Stimulated activated naive B cell treated with anti-CD40 and anti-IgM and Interleukin-4, amounts not matched to agents 10 μg/mL and 1 μg/mL and 100 μg/mL, for 72 hours (primary cell): ENCODE results near the gene TUBAL3.

Source experiments
- ATAC-seq, 2 donors: fragments of 150-1000 bp; cut with Tn5 transposase; replicated peaks; 2 replicates each; pipeline ENCODE4 v1.10.0; 2021; ENCODE audit warnings: moderate library complexity in 1 of 2
- DNase-seq: peaks from one replicate; pipeline ENCODE4 v3.0.0; 2021
- H3K27ac Mint-ChIP-seq: one replicate; pipeline ENCODE4 v1.8.0; 2022; ENCODE audit warnings: mild to moderate bottlenecking, mixed read lengths
- H3K27me3 Mint-ChIP-seq, 2 donors: one replicate each; pipeline ENCODE4 v1.8.0; 2022; ENCODE audit warnings: mixed read lengths in 2 of 2
- H3K36me3 Mint-ChIP-seq, 2 donors: one replicate each; pipeline ENCODE4 v1.8.0; 2022; ENCODE audit warnings: mixed read lengths in 2 of 2, mild to moderate bottlenecking in 1 of 2
- H3K4me1 Mint-ChIP-seq, 2 donors: one replicate each; pipeline ENCODE4 v1.8.0; 2022; ENCODE audit warnings: mixed read lengths in 2 of 2, mild to moderate bottlenecking in 1 of 2
- H3K4me3 Mint-ChIP-seq, 2 donors: one replicate each; pipeline ENCODE4 v1.8.0; 2022; ENCODE audit warnings: mild to moderate bottlenecking in 2 of 2, mixed read lengths in 2 of 2, moderate library complexity in 1 of 2
- H3K9me3 Mint-ChIP-seq, 2 donors: one replicate each; pipeline ENCODE4 v1.8.0; 2022; ENCODE audit warnings: mixed read lengths in 2 of 2, mild to moderate bottlenecking in 1 of 2

Gene TUBAL3

DNA sequence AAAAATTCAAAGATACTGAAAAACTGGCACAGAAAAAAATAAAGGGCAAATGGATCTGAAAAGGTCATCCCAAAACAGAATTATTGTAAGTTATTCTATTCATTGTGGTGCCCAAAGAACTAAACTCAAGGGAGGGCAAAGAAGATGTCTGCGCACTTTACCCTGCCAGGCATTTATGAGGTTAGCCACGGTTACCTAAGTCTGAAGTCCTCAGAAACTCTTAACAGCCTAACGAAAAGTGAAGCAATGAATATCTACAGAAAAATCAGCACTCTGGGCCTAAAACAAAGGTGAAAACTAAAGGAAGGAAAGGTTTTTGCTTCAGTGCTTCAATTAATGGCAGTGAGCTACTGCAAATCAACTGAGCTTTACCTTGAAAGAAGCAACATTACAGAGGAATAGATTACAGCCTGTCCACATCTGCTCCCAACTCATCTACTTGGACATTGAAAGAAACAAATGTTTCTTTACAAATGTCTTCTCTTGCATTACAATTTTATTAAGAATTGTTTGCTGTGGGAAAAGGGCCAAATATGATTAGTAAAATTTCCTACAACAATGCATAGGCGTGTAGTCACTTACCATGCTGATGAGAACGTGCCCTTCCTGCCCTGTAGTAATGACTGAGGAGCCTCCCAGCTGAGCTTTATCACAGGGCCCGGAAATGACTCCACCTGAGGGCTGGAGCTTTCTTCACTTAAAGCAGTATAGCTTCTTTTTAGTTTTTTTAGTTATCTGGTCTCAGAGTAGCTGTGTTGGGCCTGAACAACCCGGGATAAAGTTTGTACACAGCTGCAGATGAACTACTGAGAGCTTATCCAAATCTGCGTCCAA lies at the start of gene TUBAL3:
Gene TUBAL3, minus strand, starts transcription at position 621 of the 834 bp plus-strand sequence. Its CDS starts 36 bp downstream, at position 585.
- ATAC-seq (no peak), DNase-seq (no peak)
- H3K36me3 Mint-ChIP-seq: no peaks in the 10 kb centered on the region
- H3K4me1 Mint-ChIP-seq: no peaks in the 10 kb centered on the region
- H3K9me3 Mint-ChIP-seq: peaks cover 0 to 1% of the 10 kb centered on the region in 2 donors
- H3K4me3 Mint-ChIP-seq: no peak within 1 kb of the TSS
- no peak within 1 kb of the TSS for H3K27ac Mint-ChIP-seq
- peaks cover 7 to 12% of the 10 kb centered on the region in 2 donors for H3K27me3 Mint-ChIP-seq

DNA sequence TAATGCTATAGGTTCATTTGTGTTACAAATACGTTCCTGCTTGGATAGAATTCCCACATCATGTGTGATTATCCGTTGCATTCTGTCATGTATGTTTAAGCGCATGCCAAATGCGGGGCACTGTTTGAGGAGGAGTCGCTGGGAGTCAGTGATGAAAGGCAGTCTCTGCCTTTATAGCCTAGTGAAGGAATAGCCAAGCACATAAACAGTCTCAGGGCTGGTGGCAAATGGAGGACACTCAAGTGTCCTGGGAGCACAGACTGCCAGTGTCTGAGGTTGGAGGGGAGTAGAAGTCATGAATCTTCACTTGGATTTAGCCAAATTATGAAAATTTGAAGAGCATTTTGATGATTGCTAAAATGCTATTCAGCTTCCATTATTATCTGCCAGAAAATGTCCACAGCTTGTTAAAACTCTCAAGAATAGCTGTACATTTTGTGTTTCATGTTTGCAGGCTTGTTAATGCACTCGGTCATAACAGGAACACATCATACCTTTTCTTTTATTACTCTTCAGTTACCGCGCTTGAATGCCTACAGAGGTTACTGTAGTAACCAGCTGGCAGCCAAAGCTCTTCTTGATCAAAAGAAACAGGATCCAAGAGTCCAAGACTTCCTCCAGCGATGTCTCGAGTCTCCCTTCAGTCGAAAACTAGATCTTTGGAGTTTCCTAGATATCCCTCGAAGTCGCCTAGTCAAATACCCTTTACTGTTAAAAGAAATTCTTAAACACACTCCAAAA lies 49.3 kb upstream of the TUBAL3 start:
- ATAC-seq: peak in 1 of 2 donors; percentile 27
- Mint-ChIP-seq H3K9me3 (no peaks in the 10 kb centered on the region), H3K27ac (no peak overlapping the region), H3K4me1 (peaks cover 0 to 3% of the 10 kb centered on the region in 2 donors), H3K27me3 (no peaks in the 10 kb centered on the region), H3K4me3 (no peak overlapping the region), H3K36me3 (peaks cover 21 to 43% of the 10 kb centered on the region in 2 donors)
- no peak for DNase-seq

DNA sequence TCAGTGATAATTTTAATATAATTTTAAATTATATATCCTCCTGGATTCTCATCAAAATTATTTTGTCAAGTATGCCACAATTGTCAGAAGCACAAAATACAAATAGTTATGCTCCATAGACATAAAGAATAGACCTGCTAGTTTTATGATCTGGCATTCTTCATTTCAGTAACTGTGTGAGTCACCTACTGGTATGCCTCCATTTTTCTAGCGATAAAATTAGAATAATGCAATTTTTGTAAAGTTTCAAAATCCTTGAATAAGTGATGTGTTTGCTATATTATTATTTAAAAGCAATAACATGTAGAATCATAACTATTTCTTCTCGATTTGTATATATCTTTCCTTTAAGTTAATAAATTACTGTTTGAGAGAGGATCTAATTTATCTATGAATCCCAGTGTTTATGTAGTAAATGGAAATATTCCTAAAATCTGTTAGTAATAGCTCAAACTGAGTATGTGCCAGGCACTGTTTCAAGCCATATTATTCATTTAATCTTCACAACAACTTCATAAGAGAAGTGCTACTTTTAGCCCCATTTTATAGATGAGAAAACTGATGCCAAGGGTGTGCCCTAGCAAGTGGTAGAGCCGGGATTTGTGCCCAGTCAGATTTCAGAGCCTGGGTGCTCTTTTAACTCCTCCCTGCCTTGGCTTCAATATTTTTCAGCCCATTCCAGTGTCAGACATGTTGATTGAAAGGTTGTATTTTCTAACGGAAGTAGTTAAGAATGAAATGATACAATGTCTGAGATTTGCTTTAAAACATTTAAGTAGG lies 46.2 kb upstream of the TUBAL3 start:
- peaks cover 12% of the 10 kb centered on the region in 2 donors for H3K4me1 Mint-ChIP-seq
- no peak for ATAC-seq
- no peaks in the 10 kb centered on the region for H3K27me3 Mint-ChIP-seq
- peaks cover 14 to 26% of the 10 kb centered on the region in 2 donors for H3K36me3 Mint-ChIP-seq
- no peak for DNase-seq
- no peak overlapping the region for H3K4me3 Mint-ChIP-seq
- H3K9me3 Mint-ChIP-seq: no peaks in the 10 kb centered on the region
- H3K27ac Mint-ChIP-seq: no peak overlapping the region

DNA sequence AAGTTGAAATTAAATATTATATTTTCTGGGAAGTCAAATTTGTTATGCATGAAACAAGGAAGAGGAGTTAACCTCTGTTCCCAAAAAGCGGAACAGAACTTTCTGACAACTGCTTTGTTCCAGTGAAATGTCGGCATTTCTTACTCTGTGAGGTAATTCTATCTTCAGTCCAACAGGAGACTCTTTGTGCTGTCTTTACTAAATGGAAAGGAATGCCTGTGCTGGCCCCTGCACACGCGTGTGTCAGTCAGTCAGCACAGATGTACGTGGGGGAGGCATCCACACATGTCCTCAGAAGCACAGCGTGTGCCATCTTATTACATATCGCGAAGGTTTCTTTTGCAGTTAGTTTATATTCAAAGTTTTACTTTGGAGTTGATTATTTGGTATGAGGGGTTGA lies 45.2 kb upstream of the TUBAL3 start:
- H3K9me3 Mint-ChIP-seq: no peaks in the 10 kb centered on the region
- H3K36me3 Mint-ChIP-seq: peaks cover 14 to 24% of the 10 kb centered on the region in 2 donors
- H3K27ac Mint-ChIP-seq: peak overlapping the region; percentile 17
- peaks cover 12 to 15% of the 10 kb centered on the region in 2 donors for H3K4me1 Mint-ChIP-seq
- DNase-seq: no peak
- peak overlapping the region; percentile 55 to 60 for H3K4me3 Mint-ChIP-seq
- H3K27me3 Mint-ChIP-seq: no peaks in the 10 kb centered on the region
- ATAC-seq: no peak

DNA sequence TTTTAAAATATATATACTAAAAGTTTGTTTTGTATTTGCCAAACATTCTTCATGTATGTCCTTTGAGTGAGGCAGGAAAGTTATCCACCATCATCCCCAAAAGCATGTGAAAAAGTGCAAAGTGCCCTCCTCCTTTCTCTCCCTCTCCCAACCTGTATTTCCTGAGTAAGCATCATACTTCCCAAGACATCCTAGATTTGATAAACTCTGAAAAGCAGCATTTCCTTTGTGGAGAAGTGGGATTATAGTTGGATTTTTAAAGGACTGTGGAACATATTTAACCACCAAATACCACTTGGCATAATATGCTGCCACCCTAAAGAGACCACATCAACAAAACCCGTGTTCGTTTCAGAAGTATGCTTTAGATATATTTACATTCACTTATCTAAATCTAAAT lies 44.6 kb upstream of the TUBAL3 start:
- Mint-ChIP-seq H3K36me3 (peaks cover 14 to 20% of the 10 kb centered on the region in 2 donors), H3K9me3 (no peaks in the 10 kb centered on the region), H3K27ac (no peak overlapping the region), H3K4me1 (peaks cover 14 to 21% of the 10 kb centered on the region in 2 donors), H3K4me3 (peak overlapping the region in 1 of 2 donors; percentile 17), H3K27me3 (no peaks in the 10 kb centered on the region)
- ATAC-seq: no peak
- DNase-seq: no peak

DNA sequence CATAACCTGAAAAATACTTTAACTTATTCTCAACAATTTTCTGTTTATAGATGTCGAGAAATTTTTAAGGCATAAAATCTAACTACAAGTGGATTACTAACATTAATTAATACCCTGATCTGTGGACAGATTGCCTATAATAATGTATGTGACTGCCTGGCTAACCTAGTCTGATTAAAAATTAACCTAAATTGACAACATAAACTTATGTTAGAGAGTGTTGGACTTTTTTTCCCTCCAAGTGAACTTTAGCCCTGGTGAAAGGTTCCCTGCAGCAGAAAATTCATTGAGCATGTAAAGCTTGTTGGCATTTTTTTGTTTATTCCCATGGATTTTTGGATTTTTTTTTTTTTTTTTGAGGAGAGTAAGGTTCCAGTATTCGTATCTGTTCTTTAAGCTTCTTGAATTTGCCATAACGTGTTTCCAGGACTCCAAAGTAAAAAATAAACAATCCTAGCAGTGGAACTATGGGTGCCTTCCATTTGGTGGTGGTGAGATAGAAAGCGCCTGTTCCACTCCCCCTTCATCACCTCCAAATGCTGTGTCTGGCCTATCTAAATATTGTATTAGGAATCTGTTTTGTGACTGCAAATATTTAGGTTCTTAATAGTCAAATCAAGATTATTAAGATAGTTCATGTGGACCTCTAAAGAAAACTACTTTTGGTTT lies 43.8 kb upstream of the TUBAL3 start:
- no peaks in the 10 kb centered on the region for H3K27me3 Mint-ChIP-seq
- H3K4me3 Mint-ChIP-seq: peak overlapping the region in 1 of 2 donors; percentile 30
- H3K36me3 Mint-ChIP-seq: peaks cover 11 to 12% of the 10 kb centered on the region in 2 donors
- DNase-seq (no peak), ATAC-seq (no peak)
- H3K27ac Mint-ChIP-seq: no peak overlapping the region
- H3K9me3 Mint-ChIP-seq: no peaks in the 10 kb centered on the region
- peaks cover 21 to 22% of the 10 kb centered on the region in 2 donors for H3K4me1 Mint-ChIP-seq

DNA sequence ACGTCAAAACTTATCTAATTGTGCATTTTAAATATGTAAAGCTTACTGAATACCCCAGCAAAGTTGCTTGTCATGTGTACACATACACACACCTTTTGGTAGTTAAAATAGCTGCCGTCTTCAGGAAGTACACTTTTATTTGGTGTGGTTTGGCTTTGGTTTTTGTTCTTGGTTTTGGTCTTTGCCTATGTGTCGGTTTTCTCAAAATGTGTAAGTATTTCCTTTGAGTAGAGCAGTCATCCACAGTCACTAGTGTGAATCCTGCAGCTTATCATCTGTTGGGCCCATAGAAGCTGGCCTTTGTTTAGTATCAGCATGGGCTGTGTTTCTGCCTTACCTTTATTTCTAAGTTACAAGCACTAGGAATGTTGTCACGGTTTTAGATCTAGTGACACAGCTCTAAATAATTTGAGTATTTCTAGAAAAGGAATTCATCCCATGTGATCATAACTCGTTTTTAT lies 43.0 kb upstream of the TUBAL3 start:
- Mint-ChIP-seq H3K4me1 (peaks cover 21 to 26% of the 10 kb centered on the region in 2 donors), H3K27me3 (no peaks in the 10 kb centered on the region), H3K9me3 (no peaks in the 10 kb centered on the region), H3K4me3 (peak overlapping the region; percentile 93 to 95), H3K36me3 (peaks cover 7% of the 10 kb centered on the region in 2 donors), H3K27ac (no peak overlapping the region)
- DNase-seq (peak; percentile 11), ATAC-seq (peak; percentile 61 to 65)

DNA sequence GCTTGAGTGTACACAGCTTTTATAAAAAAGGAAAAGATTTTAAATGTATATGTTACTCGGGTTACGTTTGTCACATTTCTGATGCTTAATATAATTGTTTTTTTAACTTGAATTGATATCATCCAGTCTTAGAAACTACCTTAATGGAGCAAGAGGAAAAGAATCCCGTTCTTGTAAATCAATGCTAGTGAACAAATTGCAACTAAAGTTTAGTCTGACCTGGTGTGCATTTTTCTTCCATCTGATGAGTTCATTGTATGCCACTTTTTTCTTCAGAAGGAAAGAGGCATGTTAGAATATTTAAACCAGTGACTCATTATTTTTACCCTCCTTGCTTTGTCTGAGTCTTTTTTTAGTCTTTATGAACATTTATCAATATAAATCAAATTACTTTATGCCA lies 42.4 kb upstream of the TUBAL3 start:
- ATAC-seq (no peak), DNase-seq (no peak)
- Mint-ChIP-seq H3K4me3 (peak overlapping the region; percentile 93 to 95), H3K36me3 (peaks cover 3 to 4% of the 10 kb centered on the region in 2 donors), H3K27me3 (no peaks in the 10 kb centered on the region), H3K4me1 (peaks cover 21 to 28% of the 10 kb centered on the region in 2 donors), H3K9me3 (no peaks in the 10 kb centered on the region), H3K27ac (no peak overlapping the region)

DNA sequence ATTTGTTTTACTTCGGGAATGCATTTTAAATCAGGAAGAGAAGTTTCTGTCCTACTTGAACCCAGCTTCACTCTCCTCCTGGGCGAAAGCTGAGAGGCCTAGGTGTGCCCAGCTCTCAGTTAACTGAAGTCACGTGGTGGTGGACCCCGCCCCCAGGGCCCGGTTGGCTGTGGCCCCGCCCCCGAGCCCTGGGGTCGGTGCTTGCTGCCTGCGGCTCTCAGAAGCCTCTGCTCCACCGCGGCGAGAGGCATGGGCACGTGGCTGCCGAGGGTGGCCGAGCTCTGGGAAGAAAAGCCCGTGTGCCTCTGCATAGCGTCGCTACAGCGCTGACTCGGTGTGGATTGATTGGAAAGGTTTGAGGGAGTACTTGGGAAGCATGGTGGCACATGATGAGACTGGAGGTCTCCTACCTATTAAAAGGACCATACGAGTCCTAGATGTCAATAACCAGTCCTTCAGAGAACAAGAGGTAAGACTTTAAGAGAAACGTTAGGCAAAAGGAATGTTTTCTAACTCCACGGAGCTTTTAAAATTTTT lies 41.8 kb upstream of the TUBAL3 start:
- DNase-seq (peak; percentile 81), ATAC-seq (peak; percentile 79 to 84)
- no peaks in the 10 kb centered on the region for H3K27me3 Mint-ChIP-seq
- H3K4me1 Mint-ChIP-seq: peaks cover 21 to 28% of the 10 kb centered on the region in 2 donors
- peak overlapping the region; percentile 65 for H3K27ac Mint-ChIP-seq
- no peaks in the 10 kb centered on the region for H3K9me3 Mint-ChIP-seq
- peak overlapping the region; percentile 93 to 95 for H3K4me3 Mint-ChIP-seq
- H3K36me3 Mint-ChIP-seq: peaks cover 0 to 3% of the 10 kb centered on the region in 2 donors

DNA sequence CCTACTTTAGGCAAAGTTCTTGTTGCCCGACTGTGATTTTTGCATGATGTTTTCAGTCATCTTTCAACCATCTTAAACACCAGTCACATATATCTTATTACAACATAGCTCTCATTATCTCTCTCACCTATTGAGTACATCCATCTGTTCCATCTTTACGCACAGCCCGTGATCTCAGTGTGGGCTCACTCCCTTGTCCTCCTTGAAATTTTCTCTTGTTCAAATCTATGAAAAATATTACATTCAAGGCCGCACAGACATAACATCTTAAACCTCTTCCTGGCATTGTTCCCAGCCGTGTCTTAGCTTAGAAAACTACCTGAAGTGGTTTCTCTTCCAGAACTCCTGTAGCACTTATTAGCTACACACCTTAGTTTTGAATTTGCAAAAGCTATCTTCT lies 40.4 kb upstream of the TUBAL3 start:
- ATAC-seq: no peak
- H3K4me1 Mint-ChIP-seq: peaks cover 21 to 28% of the 10 kb centered on the region in 2 donors
- H3K27me3 Mint-ChIP-seq: no peaks in the 10 kb centered on the region
- DNase-seq: no peak
- peaks cover 0 to 3% of the 10 kb centered on the region in 2 donors for H3K36me3 Mint-ChIP-seq
- no peak overlapping the region for H3K27ac Mint-ChIP-seq
- H3K4me3 Mint-ChIP-seq: no peak overlapping the region
- no peaks in the 10 kb centered on the region for H3K9me3 Mint-ChIP-seq

DNA sequence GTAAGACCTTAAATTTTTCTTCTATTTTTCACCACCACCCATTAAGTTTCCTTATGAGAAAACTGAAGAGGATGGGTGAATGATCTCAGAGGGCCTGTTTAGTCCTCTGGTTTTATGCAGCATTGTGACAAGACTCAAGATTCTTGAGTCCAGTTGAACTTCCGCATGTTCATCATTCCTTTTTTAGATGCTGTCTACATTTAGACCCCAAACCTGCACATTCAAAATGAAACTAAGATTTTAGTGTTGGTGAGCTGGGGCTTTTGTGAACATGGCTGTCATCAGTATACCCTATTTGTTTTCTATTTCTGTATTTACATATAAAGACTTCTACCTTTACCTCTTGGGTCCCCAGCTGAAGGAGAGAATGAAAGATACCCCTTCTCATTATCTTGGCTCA lies 38.8 kb upstream of the TUBAL3 start:
- no peak overlapping the region for H3K4me3 Mint-ChIP-seq
- H3K36me3 Mint-ChIP-seq: peaks cover 0 to 1% of the 10 kb centered on the region in 2 donors
- ATAC-seq (peak; percentile 76 to 79), DNase-seq (peak; percentile 23)
- peaks cover 21 to 24% of the 10 kb centered on the region in 2 donors for H3K4me1 Mint-ChIP-seq
- peak overlapping the region; percentile 28 for H3K27ac Mint-ChIP-seq
- H3K9me3 Mint-ChIP-seq: no peaks in the 10 kb centered on the region
- no peaks in the 10 kb centered on the region for H3K27me3 Mint-ChIP-seq

DNA sequence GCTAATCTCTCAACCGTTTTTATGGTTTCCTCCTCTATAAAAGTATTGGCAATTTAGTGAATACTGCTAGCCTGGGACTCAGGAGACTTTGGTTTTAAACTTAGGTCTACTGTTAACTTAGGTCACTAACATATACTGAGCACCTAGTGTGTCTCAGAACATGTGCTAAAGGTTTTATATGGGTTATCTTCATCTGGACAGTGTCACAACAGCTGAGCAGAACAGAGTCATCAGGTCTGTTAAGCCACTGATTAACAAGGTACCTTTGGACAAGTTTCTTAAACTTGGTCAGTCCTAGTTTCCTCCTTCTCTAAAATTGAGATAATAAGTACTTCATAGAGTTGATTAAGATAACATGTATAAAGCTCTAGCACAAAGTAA lies 38.4 kb upstream of the TUBAL3 start:
- DNase-seq (no peak), ATAC-seq (peak; percentile 16 to 33)
- Mint-ChIP-seq H3K9me3 (no peaks in the 10 kb centered on the region), H3K27ac (peak overlapping the region; percentile 78), H3K4me1 (peaks cover 21 to 22% of the 10 kb centered on the region in 2 donors), H3K4me3 (peak overlapping the region in 1 of 2 donors; percentile 22), H3K36me3 (peaks cover 0 to 1% of the 10 kb centered on the region in 2 donors), H3K27me3 (no peaks in the 10 kb centered on the region)
